ENCODE data around the gene NTNG2. TPM values are rescaled to one million over a fixed set of nuclear protein-coding genes. Genes with fewer than 3 reads are reported as not detected.
A peak's percentile ranks its signal among the peaks of the same experiment; 100 is the strongest.

The NTNG2 gene
- total RNA-seq, 1 donor from 2014 or later = under 0.01 TPM

DNA sequence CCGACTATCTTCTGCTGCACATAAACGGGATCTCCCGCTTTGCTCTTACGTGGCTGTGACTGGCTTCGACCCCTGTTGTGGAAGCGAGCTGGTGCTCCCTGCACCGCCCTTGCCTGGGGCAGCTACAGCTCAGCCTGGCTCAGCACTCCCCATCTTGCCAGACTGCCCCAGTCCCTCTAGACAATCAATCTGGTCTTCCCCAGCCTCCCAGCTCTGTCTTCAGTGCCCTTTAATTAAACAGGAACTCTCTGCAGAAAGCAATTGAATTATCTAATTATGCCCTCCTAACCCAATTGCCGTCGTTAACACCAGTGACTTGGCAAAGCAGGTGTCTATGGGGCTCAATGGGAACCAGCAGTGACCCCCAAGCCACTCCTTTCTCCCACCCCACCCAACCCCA is 18.9 kb upstream of the NTNG2 start:
- no peak for FAIRE-seq
- TF ChIP-seq, protein P1, sequence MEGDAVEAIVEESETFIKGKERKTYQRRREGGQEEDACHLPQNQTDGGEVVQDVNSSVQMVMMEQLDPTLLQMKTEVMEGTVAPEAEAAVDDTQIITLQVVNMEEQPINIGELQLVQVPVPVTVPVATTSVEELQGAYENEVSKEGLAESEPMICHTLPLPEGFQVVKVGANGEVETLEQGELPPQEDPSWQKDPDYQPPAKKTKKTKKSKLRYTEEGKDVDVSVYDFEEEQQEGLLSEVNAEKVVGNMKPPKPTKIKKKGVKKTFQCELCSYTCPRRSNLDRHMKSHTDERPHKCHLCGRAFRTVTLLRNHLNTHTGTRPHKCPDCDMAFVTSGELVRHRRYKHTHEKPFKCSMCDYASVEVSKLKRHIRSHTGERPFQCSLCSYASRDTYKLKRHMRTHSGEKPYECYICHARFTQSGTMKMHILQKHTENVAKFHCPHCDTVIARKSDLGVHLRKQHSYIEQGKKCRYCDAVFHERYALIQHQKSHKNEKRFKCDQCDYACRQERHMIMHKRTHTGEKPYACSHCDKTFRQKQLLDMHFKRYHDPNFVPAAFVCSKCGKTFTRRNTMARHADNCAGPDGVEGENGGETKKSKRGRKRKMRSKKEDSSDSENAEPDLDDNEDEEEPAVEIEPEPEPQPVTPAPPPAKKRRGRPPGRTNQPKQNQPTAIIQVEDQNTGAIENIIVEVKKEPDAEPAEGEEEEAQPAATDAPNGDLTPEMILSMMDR (IDR thresholded peaks at IDR 0.05; ENCODE audit: insufficient read depth, low read length, severe bottlenecking) = no peak
- no peak overlapping the region for H3K4me3 ChIP-seq (ENCODE audit: low read depth, low read length)
- H3K36me3 ChIP-seq (ENCODE audit: control insufficient read depth, insufficient read depth, low read length) = no peaks in the 10 kb centered on the region
- H3K27me3 ChIP-seq (ENCODE audit: control insufficient read depth, insufficient read depth, low read length) = peaks cover 5% of the 10 kb centered on the region
- no peak for DNase-seq (ENCODE audit: low read depth)

DNA sequence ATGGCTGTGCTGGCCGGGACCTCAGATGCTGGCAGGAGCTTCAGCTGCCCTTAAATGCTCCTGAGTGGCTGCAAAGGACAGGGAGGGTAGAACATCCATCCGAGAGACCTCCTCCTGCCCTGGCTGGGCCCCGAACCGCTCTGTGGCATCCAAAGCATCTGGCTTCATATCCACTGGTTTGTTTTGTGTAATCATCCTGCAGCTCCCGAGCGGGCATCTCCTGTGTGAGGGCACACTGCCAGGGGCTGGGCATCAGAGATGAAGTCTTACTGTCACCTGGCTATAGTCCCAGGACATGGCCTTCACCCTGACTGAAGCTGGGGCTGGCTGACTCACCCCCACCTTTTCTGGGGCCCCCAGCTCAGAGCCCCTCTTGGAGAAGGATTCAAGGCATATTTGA is 18.5 kb upstream of the NTNG2 start:
- Histone ChIP-seq H3K27me3 (ENCODE audit: control insufficient read depth, insufficient read depth, low read length) (peaks cover 5% of the 10 kb centered on the region), H3K4me3 (ENCODE audit: low read depth, low read length) (no peak overlapping the region), H3K36me3 (ENCODE audit: control insufficient read depth, insufficient read depth, low read length) (no peaks in the 10 kb centered on the region)
- no peak for DNase-seq (ENCODE audit: low read depth)
- TF ChIP-seq, protein P1 (IDR thresholded peaks at IDR 0.05; ENCODE audit: insufficient read depth, low read length, severe bottlenecking) = no peak
- FAIRE-seq = no peak

DNA sequence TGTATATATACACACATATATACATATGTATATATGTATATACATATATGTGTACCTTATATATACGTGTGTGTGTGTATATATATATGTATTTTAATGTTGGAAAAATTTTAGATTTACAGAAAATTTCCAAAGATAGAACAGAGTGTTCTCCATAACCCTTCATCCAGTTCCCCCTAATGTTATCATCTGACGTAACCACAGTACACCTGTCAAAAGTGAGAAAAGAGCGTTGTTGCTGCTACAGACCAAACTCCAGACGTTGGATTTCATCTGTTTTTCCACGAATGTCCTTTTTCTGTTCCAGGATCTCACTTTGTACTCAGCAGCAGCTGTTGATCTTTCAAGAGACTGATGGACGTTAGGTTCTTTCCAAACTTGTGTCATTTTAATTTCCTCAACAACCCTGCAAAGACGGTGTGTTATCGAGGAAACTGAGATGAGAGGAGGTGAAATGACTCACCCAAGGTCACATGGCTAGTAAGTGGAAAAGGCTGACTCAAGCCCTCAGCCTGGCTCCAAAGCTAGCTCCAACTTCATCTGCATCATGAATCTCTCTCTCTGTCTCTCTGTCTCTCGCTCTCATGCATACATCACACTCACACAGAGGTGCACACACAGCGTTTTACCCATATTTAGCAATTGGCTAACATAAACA is 17.0 kb upstream of the NTNG2 start:
- Histone ChIP-seq H3K36me3 (ENCODE audit: control insufficient read depth, insufficient read depth, low read length) (no peaks in the 10 kb centered on the region), H3K27me3 (ENCODE audit: control insufficient read depth, insufficient read depth, low read length) (peaks cover 9% of the 10 kb centered on the region), H3K4me3 (ENCODE audit: low read depth, low read length) (no peak overlapping the region)
- TF ChIP-seq, protein P1 (IDR thresholded peaks at IDR 0.05; ENCODE audit: insufficient read depth, low read length, severe bottlenecking) = no peak
- peak; percentile 72 for FAIRE-seq
- DNase-seq (ENCODE audit: low read depth) = peak; percentile 42

DNA sequence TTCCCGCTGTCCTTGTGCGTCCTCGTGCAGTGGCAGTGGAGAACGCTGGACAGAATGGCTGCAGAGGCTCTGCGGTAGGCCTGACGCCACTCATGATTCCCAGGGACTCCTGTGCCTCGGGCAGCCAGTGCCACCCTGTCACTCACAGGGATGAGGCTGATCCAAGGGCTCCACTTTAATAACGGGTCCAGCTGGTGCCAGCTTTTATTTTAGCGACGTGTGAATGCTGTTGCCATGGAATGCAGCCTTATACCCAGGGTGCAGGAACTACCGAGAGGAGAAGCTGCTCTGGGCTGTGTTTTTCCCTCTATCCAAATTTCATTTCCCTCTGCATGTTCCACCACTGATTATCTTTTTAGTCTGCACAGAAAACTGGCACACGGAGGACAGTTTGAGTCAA is 15.8 kb upstream of the NTNG2 start:
- H3K36me3 ChIP-seq (ENCODE audit: control insufficient read depth, insufficient read depth, low read length) = no peaks in the 10 kb centered on the region
- TF ChIP-seq, protein P1 (IDR thresholded peaks at IDR 0.05; ENCODE audit: insufficient read depth, low read length, severe bottlenecking) = no peak
- FAIRE-seq (no peak), DNase-seq (ENCODE audit: low read depth) (no peak)
- H3K27me3 ChIP-seq (ENCODE audit: control insufficient read depth, insufficient read depth, low read length) = peaks cover 5% of the 10 kb centered on the region
- H3K4me3 ChIP-seq (ENCODE audit: low read depth, low read length) = no peak overlapping the region

DNA sequence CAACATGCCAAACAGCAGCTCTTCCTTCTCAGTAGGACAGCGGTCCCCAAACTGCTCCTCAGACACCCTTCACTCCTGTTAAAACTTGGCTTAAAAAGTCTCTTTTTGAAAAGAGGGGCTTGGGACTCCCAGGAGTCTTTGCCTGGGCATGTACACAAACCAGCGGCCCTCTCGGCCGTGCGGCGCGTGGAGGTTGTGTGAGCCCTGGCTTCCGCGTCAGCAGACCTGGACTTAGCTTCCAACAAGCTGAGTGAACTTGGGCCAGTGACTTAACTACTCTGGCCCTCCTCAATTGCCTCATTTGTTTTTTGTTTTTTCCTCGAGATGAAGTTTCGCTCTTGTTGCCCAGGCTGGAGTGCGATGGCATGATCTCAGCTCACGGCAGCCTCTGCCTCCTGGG is 15.3 kb upstream of the NTNG2 start:
- H3K4me3 ChIP-seq (ENCODE audit: low read depth, low read length) = no peak overlapping the region
- no peak for FAIRE-seq
- TF ChIP-seq, protein P1 (IDR thresholded peaks at IDR 0.05; ENCODE audit: insufficient read depth, low read length, severe bottlenecking) = no peak
- H3K36me3 ChIP-seq (ENCODE audit: control insufficient read depth, insufficient read depth, low read length) = no peaks in the 10 kb centered on the region
- peaks cover 7% of the 10 kb centered on the region for H3K27me3 ChIP-seq (ENCODE audit: control insufficient read depth, insufficient read depth, low read length)
- no peak for DNase-seq (ENCODE audit: low read depth)

DNA sequence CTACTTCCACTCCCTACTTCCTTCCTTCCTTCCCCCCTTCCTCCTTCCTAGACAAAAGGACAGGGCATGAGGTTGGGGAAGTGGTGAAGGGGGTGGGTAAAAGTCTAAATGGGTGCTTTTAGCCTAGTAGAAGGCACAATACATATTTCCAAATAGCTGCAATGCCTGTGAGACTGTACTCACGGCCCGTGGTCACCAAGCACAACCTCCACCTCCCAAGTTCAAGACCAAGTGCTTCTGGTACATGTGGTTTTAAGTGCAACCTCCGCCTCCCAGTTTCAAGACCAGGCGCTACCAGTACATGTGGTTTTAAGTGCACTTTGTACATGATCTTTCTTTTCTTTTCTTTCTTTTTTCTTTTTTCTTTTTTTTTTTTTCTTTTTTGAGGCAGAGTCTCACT is 14.5 kb upstream of the NTNG2 start:
- H3K36me3 ChIP-seq (ENCODE audit: control insufficient read depth, insufficient read depth, low read length) = no peaks in the 10 kb centered on the region
- DNase-seq (ENCODE audit: low read depth) (no peak), FAIRE-seq (no peak)
- peaks cover 11% of the 10 kb centered on the region for H3K27me3 ChIP-seq (ENCODE audit: control insufficient read depth, insufficient read depth, low read length)
- H3K4me3 ChIP-seq (ENCODE audit: low read depth, low read length) = no peak overlapping the region
- TF ChIP-seq, protein P1 (IDR thresholded peaks at IDR 0.05; ENCODE audit: insufficient read depth, low read length, severe bottlenecking) = no peak
